NCI-H774 (cell line): ENCODE results near the gene LRRC8D.

Source experiments
- DNase-seq: peaks from one replicate; lab custom pipeline; 2025; lab: John Stamatoyannopoulos, UW

The LRRC8D gene

DNA sequence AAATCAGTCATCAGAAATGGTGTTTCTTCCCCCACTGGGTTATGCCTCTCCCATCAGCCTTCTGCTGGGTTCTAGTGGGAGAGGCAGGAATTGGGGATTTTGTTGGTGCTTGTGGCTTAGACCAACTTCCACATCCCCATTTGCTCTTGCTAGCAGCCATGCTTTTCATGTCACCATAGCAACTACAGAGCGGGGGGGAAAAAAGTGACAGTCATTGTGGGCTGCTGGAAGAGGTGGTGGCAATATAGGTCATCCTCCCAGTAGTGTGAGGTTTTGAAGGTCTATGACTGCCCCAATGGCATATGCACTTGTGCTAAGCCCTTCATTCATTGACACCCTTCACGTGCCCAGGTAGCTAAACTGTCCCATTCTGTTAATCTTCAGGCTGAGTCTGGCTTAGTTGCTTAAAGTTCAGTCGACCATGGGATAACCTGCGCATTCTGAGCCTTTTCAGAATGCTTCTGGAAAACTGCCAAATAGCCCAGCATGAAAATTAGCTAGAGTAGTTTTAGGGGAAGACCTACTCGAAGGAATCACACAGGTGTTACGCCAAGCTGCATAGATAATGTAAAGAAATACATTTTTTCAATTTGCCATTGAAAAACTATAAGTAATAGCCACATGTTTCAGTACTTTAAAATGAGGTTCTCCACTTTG, 120.4 kb downstream of the LRRC8D start:
- no peak for DNase-seq

DNA sequence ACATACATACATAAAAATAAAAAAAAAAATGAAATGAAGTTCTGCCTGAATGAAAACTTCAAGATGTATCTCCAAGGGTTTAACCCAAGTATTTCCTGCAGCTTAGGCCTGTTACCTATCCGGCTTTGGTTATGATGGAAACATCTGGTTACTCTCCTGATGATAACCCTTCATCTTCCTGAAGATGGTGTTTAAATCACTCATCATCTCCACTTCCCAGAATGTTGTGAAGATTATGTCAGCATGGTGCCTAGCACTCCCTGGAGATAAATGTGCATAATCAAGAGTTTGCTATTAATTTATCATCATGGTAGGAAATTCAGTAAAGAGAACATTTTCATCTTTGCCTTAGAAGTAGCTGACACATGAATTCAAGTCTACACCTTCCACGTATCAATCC, 121.2 kb downstream of the LRRC8D start:
- no peak for DNase-seq

DNA sequence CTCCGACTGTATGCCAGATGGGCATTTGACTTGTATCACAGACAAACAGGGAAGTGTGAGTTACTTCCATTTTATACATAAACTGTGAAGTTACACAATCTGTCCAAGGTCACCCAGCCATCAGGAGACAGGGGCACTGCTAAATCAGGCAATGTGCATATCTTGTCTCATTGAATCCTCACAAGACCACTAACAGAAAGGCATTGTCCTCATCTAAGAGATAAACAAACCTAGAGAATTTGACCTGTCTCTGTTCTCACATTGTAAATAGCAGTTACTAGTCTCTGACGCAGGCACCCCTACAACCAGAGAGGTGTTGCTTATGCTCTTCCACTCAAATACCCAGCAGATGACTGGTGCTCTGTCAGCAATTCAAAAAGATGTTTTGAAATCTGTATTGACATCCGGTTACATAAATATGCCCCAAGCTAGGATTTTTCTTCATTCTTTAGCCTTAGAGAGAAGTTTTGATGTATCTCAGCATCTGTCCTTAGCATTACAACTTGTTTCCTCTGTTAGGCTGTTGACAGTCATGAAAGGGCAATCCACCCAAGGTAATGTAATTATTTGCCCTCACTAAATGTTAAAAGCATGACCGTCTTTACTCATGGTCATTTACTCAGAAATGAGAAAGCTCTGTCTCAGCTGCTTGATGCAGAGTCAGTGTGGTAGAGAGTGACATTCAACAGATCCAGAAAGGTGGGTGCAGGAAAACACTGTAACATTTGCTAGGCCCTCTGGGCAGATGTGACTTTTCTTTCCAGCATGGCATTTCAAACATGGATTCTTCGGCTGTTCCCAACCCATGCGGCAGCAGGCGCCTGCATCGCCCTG, 122.2 kb downstream of the LRRC8D start:
- no peak for DNase-seq

- DNase-seq = no peak
These were observed 123.3 kb downstream of the LRRC8D start for GRCh38 chr1:89943846-89944781.

GRCh38 chr1:89945852-89946476, 125.1 kb downstream of the LRRC8D start:
- DNase-seq = no peak

- no peak for DNase-seq
These were observed 125.7 kb downstream of the LRRC8D start for GRCh38 chr1:89946532-89946931.

- DNase-seq = no peak
These were observed 128.0 kb downstream of the LRRC8D start for GRCh38 chr1:89948722-89949345.

DNA sequence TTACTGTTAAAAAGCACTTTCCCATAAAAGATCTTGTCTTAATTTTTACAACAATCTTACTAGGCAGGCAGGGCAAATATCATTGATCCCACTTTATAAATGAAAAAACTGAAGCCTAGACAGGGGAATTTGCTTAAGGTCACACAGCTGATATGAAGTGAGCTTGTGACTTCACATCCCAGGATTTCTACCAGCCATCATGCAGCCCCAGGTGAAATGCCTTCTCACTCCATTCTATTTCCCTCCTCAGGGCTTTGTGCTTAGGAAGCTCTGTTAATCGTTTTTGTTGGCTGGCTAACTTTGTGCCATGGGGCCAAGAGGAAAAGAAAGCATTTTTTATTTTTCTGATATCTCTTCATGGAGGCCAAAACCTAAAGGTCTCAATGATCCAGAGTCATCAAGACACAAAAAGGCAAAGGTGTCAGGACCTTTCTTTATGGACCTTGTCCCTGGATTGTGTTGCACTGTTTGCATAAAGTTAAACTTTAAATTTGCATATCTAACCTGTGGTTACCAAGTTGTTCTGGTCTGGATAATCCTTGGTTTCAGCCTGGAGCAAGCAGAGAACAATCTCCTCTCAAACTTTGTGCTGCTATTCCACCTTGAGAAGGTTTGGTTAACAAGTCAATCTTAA, 129.3 kb downstream of the LRRC8D start:
- DNase-seq = no peak

GRCh38 chr1:89950703-89951102, 129.9 kb downstream of the LRRC8D start:
- DNase-seq = no peak

DNA sequence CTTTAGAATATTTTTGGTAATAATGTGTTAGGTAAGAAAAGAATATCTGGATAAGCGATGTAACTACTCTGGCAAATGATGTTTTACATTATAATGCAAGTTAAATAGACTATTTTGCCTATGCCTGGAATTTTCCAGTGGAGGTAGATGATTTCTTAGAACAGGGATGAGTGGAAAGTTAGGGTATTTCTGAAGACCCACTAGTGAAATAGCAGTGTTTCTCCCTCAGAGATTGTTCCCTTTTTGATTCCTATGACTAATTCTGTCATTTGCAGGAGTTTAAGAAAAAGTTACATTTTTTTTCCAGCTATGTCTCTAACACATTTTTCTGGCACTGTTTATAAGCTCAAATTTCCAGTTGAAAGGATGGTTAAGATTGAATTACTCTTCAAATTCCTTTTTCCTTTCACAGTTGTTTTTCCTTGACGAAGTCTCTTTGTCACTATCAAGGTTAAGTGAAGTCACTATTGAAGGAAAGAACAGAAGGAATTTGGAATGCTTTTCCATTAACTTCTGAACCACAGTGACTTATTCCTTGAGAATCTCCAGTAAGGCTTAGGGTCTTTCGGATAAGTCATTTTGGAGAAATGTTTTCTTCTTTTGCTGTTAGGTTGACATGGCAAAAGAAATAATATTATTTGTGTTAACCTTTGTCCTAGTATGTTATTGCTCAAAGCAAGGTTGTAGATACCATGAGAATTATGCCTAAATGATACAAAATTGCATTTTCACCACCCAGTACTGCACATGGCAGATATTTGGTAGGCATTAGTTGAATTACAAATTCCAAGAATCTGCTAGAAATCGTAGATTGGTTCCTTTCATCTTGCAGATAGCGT, 131.2 kb downstream of the LRRC8D start:
- DNase-seq = no peak

GRCh38 chr1:89952605-89953130, 131.8 kb downstream of the LRRC8D start:
- no peak for DNase-seq

DNA sequence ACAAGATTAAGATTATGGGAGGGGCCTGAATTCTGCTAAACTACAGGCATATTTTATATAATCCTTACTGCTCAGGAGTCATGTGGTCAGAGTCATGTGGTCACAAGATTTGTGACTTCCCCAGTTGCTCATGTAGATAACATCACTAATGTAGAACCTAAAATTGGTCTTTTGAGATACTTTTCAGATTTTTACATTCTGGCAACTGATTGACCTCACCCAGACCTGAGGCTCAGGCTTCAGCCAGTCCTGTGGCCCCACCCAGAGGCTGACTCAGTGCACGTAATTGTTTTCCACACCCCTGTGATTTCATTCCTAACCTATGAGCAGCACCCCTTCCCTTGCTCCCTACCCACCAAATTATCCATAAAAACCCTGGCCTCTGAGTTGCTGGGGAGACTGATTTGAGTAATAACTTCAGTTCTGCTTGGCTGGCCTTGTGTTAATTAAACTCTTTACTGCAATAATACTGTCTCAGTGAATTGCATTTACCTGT, 132.3 kb downstream of the LRRC8D start:
- no peak for DNase-seq

- DNase-seq = no peak
These were observed 133.1 kb downstream of the LRRC8D start for GRCh38 chr1:89953929-89954328.

GRCh38 chr1:89954401-89954800, 133.6 kb downstream of the LRRC8D start:
- no peak for DNase-seq

GRCh38 chr1:89955311-89956205, 134.7 kb downstream of the LRRC8D start:
- no peak for DNase-seq

GRCh38 chr1:89957107-89957506, 136.3 kb downstream of the LRRC8D start:
- DNase-seq = no peak

DNA sequence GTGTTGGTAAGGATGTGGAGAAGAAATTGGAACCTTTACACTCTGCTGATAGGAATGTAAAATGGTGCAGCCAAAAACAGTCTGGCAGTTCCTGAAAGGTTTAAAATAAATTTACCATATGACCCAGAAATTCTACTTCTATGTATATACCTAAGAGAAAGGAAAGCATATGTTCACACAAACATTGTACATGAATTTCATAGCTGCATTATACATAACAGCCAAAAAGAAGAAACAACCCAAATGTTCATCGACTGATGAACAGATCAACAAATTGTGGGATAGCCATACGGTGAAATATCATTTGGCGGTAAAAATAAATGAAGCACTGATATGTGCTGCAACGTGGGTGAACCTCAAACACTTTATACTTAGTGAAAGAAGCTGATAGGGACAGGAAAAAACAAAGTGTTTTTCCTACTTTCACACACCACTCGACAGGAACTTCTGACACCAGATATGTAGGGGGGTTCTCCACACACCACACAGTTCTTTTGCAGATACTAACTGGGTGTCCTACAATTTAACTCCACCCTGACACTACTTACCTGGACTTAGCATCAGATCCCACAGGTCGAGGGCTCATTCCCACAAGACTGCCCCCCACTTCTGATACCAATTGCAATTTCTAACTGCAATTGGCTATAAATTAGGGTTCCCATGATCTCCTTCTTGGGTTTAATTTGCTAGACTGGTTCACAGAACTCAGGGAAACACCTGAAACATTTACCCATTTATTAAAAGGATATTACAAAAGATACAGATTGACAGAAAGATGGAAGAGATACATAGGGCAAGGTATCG, 138.2 kb downstream of the LRRC8D start:
- no peak for DNase-seq

DNA sequence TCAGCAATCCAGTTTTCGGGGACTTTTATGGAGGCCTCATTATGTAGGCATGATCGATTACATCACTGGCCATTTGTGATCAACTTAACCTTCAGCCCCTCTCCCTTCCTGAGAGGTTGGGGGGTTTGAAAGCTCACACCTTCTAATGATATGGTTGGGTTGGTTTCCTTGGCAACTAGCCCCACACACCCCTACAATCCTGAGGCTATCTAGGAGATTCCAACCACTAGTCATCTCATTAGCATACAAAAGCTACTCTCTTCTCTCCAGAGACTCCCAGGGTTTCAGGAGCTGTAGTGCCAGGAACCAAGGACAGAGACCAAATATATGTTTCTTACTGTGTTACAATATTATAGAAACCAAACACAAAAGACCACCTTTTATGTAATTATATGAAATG, 138.9 kb downstream of the LRRC8D start:
- DNase-seq = no peak
